Esophagus muscularis mucosa (tissue), 3 donors: Measurements from ENCODE around the gene NCAM1.
"Not testable (repeated sequence)": the region's sequence is repeated elsewhere in the genome, so short reads cannot be mapped to it uniquely, and the experiment has no call there.

Experiments used
- POLR2A ChIP-seq: fragments of 450-650 bp; IDR thresholded peaks from one replicate; pipeline ENCODE4 v1.6.1; 2017; ENCODE audit warnings: antibody characterized with exemption, moderate library complexity, mild to moderate bottlenecking, low read depth
- TF ChIP-seq, protein P1 (sequence below), 3 experiments: fragments of 200-600 bp in 2 of 3; fragments of 450-650 bp in 1 of 3; sonication (generic) in 2 of 3; IDR thresholded peaks; one replicate each; pipeline ENCODE4 v1.5.1; 2017 to 2019; ENCODE audit warnings: antibody characterized with exemption in 3 of 3, mild to moderate bottlenecking in 2 of 3, moderate library complexity in 1 of 3

DNA sequence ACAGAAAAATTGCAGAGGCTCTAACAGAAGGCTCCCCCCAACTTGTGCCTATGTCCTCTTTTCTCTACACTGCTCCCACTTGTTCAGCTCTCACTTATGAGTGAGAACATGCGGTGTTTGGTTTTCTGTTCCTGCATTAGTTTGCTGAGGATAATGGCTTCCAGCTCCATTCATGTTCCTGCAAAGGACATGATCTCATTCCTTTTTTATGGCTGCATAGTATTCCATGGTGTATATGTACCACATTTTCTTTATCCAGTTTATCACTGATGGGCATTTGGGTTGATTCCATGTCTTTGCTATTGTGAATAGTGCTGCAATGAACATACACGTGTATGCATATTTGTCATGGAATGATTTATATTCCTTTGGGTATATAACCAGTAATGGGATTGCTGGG lies 91.8 kb downstream of the NCAM1 start:
- TF ChIP-seq, protein P1, sequence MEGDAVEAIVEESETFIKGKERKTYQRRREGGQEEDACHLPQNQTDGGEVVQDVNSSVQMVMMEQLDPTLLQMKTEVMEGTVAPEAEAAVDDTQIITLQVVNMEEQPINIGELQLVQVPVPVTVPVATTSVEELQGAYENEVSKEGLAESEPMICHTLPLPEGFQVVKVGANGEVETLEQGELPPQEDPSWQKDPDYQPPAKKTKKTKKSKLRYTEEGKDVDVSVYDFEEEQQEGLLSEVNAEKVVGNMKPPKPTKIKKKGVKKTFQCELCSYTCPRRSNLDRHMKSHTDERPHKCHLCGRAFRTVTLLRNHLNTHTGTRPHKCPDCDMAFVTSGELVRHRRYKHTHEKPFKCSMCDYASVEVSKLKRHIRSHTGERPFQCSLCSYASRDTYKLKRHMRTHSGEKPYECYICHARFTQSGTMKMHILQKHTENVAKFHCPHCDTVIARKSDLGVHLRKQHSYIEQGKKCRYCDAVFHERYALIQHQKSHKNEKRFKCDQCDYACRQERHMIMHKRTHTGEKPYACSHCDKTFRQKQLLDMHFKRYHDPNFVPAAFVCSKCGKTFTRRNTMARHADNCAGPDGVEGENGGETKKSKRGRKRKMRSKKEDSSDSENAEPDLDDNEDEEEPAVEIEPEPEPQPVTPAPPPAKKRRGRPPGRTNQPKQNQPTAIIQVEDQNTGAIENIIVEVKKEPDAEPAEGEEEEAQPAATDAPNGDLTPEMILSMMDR (IDR thresholded peaks at IDR 0.05): not testable (repeated sequence)
- TF ChIP-seq POLR2A: not testable (repeated sequence)
